ENCODE measurements around the gene TSPAN9.

- TF ChIP-seq CTCF (IDR thresholded peaks at IDR 0.05) = no peak
- TF ChIP-seq POLR2A (IDR thresholded peaks at IDR 0.05; ENCODE audit: low read depth) = no peak
- TF ChIP-seq EP300 (IDR thresholded peaks at IDR 0.05) = no peak
- no peak for TF ChIP-seq POLR2AphosphoS5 (IDR thresholded peaks at IDR 0.05)
Observed at GRCh38 chr12:3249081-3249800, 172.1 kb downstream of the TSPAN9 start.
